HG02571 (cell line): ENCODE measurements around the gene TMEM185B.
A peak's percentile ranks its signal among the peaks of the same experiment; 100 is the strongest.
"Not testable (repeated sequence)": the region's sequence is repeated elsewhere in the genome, so short reads cannot be mapped to it uniquely, and the experiment has no call there.

ENCODE experiments used
- ATAC-seq: cut with Tn5 transposase; IDR thresholded peaks from one replicate; pipeline ENCODE4 v1.9.1; 2021; ENCODE audit warnings: mild to moderate bottlenecking, moderate library complexity; ENCODE audit not compliant: unreplicated experiment

TMEM185B gene

DNA sequence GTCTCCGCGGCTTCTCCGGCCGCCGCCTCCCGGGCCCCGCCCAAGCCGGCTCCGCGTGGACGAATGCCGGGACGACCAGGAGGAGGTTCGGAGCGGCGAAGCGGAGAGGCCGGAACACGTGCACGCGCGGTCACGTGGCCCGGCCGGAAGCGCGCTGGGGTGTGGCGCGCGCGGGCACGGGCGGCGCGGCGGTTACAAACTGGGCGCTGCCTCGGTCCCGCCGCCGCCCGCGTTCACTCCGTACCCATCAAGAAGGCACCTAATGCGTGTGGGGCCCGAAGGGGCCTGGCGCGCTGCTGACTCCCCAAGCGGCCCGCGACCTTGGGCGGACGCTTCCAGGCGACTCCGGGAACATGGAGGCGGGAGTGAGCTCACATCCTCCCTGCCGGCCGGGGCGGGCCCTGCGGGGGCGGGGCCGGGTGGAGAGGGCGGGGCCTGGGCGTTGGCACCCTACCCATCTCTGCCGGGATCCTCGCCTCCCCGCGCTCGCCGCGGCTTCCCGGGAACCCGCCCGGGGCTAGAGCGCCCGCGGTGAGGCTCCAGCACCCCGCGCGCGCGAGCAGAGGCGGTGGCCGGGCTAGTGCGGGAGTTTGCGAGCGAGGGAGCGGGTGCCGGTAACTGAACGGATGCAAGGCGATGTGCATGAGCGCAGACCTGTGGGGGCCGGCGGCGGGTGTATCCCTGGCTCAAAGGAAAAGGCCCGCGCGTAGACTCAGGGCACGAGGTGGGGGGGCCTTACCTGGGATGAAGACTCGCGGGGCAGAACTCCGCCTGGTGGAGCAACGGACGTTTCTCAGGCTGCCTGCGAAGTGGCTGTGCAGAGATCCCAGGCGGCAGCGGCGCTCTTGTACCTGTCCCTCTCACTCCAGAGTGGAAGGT, at the start of gene TMEM185B:
TMEM185B (minus strand) TSS at position 367 of the 879 bp plus-strand sequence. CDS start 424 bp downstream, outside the sequence.
- ATAC-seq: peak; percentile 88

GRCh38 chr2:120271711-120272379, 48.6 kb upstream of the TMEM185B start:
- no peak for ATAC-seq

DNA sequence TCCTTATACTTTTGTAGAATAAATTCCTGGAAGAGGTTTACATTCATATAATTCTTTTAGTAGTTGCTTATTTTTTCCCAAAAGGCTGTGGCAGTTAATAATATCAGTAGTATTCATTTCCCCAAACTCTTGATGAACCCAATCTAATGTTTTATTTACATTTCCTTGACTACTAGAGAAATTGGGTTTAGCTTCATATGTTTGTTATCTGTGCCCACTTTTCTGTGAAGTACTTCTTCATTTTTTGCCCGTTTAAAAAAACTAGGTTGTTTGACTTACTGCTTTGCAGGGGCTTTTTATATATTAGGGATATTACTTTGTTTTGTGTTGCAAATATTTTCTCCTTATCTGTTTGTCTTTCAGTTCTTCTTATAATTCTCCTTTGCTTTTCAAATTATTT, 46.6 kb upstream of the TMEM185B start:
- ATAC-seq: no peak

- no peak for ATAC-seq
Observed at GRCh38 chr2:120269076-120269744, 46.0 kb upstream of the TMEM185B start.

GRCh38 chr2:120267348-120267747, 44.1 kb upstream of the TMEM185B start:
- ATAC-seq: no peak

- no peak for ATAC-seq
Observed at GRCh38 chr2:120265006-120265405, 41.8 kb upstream of the TMEM185B start.

DNA sequence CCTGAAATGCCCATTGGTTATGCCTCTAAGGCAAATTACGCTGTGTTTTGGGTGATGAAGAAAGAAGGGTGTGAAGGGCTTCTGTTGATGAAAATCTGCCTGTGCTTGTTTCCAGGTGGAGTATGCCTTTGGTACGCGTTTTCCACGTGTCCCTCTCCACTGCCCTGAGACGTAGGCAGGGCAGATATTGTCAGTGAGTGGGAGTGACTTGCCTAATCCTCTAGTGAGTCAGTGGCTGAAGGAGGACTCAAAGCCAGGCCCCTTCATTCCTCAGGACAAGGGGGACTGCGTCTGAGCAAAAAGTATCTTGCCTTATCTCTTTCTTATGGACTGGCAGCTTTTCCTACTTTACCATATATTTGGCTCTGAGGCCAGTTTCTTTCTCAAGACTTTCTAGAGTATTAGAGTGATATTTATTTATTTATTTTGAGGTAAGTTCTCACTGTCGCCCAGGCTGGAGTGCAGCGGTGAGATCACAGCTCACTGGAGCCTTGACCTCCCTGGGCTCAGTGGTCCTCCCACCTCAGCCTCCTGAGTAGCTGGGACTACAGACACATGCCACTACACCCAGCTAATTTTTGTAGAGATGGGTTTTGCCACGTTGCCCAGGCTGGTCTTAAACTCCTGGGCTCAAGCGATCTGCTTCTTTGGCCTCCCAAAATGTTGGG, 39.7 kb upstream of the TMEM185B start:
- ATAC-seq: no peak

DNA sequence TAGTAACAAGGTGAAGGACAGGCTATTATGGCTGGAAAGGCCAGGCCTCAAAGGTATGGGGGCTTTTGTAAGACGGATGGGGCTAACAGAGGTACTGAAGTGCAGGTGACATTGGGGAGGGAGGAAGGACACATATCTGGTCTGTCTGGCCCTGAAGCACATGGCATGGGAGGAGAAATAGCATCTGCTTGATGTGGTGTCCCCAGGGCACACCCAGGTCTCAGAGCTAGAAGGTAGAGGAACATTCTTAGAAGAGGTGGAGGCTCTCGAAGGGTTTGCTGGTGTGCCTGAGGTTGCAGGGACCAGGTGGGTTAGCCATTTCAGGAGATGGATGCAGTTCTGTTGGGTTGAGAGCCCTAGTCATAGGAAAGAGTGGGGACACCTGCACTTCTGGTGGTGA, 39.0 kb upstream of the TMEM185B start:
- ATAC-seq: no peak

DNA sequence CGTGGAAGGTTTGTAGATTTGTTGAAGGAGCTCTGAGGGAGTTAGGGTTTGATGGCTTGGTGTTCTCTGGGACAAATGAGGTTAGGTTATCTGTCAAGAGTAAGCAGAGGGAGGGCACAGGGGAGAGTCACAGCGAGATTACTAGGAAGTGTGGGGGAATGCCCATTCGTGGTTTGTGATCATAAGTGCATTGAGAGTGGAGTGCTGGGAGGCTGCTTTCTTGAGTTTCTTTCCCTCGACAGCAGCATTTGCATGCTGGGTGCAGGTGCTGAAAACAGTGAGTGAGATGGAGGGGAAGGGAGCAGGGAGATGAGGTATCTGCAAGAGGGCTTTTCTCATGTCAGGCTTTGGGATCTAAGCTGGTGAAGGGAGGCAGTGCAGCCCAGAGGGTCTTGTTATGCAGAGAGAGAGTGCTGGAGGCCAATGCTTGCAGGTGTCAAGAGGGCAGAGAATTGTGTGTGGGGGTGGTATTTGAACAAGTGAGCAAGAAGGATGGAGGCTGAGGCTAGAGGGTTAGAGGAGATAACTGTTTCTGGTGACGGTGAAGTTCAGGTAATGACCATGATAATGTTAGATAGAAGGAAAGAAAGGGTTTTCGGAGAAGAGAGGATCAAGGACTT, 38.3 kb upstream of the TMEM185B start:
- peak; percentile 85 for ATAC-seq

- no peak for ATAC-seq
Observed at GRCh38 chr2:120260736-120261135, 37.5 kb upstream of the TMEM185B start.

DNA sequence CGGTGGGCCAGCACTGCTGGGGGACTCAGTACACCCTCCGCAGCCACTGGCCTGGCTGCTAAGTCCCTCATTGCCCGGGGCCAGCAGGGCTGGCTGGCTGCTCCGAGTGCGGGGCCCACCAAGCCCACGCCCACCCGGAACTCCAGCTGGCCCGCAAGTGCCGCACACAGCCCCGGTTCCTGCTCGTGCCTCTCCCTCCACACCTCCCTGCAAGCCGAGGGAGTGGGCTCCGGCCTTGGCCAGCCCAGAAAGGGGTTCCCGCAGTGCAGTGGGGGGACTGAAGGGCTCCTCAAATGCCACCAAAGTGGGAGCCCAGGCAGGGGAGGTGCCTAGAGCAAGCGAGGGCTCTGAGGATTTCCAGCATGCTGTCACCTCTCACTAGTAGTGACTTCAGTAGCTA, 36.7 kb upstream of the TMEM185B start:
- not testable (repeated sequence) for ATAC-seq

DNA sequence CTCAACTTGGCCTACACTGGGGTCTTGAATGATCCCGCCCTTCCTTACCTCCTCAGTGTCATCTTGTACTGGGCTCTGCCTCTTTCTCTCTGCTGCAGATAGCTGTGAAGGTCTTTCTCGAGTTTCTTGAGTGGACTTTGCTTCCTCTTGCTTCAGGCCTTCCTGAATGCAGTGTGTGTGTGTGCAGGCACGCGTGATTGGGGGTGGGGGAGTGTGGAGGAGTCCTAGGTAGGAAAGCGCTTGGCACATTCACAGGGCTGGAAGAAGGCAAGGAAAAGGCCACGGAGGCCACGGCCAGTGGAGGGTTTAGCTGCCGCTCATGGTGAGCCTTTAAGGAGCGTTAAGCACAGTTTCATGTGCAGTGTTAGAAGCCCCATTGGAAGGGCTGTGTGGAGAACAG, 35.0 kb upstream of the TMEM185B start:
- ATAC-seq: no peak

DNA sequence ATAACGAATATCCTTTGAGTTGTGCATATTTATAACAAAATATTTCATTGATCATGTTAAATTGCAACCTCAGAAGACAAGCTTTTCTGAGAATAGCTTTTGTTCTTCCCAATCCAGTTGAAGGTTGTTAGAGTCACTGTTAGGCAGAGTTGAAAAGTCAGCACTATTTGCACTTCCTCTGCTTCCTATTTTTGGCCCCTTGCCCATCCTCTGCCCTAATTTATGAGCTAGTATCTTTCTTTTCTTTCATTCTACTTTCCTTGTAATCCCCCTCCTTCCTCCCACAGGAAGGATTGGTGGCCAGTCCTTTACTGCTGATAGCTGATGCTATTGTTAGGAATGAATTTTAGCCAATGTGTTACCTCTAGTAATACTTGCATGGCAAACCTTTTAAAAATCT, 34.3 kb upstream of the TMEM185B start:
- ATAC-seq: no peak

- ATAC-seq: no peak
Observed at GRCh38 chr2:120256651-120257000, 33.4 kb upstream of the TMEM185B start.

DNA sequence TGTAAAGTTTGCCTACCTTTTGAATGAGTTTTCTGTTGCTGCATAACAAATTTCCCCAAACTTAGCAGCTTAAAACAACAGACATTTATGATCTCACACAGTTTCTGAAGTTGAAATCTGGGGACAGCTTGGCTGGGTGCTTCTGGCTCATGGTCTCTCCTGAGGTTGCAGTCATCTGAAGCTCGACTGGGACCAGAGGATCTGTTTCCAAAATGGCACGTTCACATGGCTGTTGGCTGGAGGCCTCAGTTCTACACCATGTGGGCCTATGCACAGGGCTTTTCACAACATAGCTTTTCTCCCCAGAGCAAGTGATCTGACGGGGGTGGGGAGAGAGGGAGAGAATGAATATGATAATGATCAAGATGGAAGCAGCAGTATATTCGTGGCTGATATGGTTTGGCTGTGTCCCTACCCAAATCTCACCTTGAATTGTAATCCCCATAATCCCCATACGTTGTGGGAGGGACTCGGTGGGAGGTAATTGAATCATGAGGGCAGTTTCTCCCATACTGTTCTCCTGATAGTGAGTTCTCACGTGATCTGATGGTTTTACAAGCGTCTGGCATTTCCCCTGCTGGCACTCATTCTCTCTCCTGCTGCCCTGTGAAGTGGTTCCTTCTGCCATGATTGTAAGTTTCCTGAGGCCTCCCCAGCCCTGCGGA, 32.9 kb upstream of the TMEM185B start:
- ATAC-seq: no peak

- no peak for ATAC-seq
Observed at GRCh38 chr2:120255071-120255470, 31.9 kb upstream of the TMEM185B start.

GRCh38 chr2:120254178-120254577, 31.0 kb upstream of the TMEM185B start:
- no peak for ATAC-seq

- peak; percentile 22 for ATAC-seq
Observed at GRCh38 chr2:120253021-120253882, 30.1 kb upstream of the TMEM185B start.
